Endodermal cell (in vitro differentiated cells): ENCODE data around the gene OAT. TPM values are rescaled to one million over a fixed set of nuclear protein-coding genes. Genes with fewer than 3 reads are reported as not detected.

Source experiments
- DNase-seq: peaks from one replicate; pipeline ENCODE4 v3.0.0-alpha.2; 2017
- H3K27ac ChIP-seq: 2 replicates; pipeline ENCODE4 v1.5.1; 2013; ENCODE audit warnings: mild to moderate bottlenecking, low read depth, low read length, moderate library complexity
- H3K27me3 ChIP-seq: 2 replicates; pipeline ENCODE4 v1.6.1; 2013; ENCODE audit warnings: mild to moderate bottlenecking, low read length, moderate library complexity; ENCODE audit not compliant: insufficient read depth, control insufficient read depth, poor library complexity, severe bottlenecking
- H3K36me3 ChIP-seq: 2 replicates; pipeline ENCODE4 v1.7.0; 2013; ENCODE audit warnings: mild to moderate bottlenecking, low read length, moderate library complexity; ENCODE audit not compliant: control insufficient read depth, insufficient read depth
- H3K4me1 ChIP-seq: one replicate; pipeline ENCODE4 v1.7.0; 2013; ENCODE audit warnings: low read length; ENCODE audit not compliant: control insufficient read depth, insufficient read depth
- H3K4me3 ChIP-seq: 2 replicates; pipeline ENCODE4 v1.5.1; 2013; ENCODE audit warnings: mild to moderate bottlenecking, low read length, moderate library complexity
- H3K9ac ChIP-seq: 2 replicates; pipeline ENCODE4 v1.6.1; 2013; ENCODE audit warnings: mild to moderate bottlenecking, low read length, moderate library complexity; ENCODE audit not compliant: poor library complexity, severe bottlenecking; ENCODE audit errors: extremely low read depth
- H3K9me3 ChIP-seq: 2 replicates; pipeline ENCODE4 v1.6.1; 2013; ENCODE audit warnings: mild to moderate bottlenecking, low read length, moderate library complexity; ENCODE audit not compliant: control insufficient read depth
- H3K27ac Mint-ChIP-seq: 2 replicates; pipeline ENCODE4 v1.8.0; 2020; ENCODE audit warnings: mixed read lengths
- H3K27me3 Mint-ChIP-seq: 2 replicates; pipeline ENCODE4 v1.8.0; 2021; ENCODE audit warnings: mild to moderate bottlenecking, mixed read lengths; ENCODE audit not compliant: insufficient read depth
- H3K36me3 Mint-ChIP-seq: 2 replicates; pipeline ENCODE4 v1.8.0; 2020; ENCODE audit warnings: low read depth, mixed read lengths
- H3K4me1 Mint-ChIP-seq: 2 replicates; pipeline ENCODE4 v1.8.0; 2020; ENCODE audit warnings: mixed read lengths
- H3K4me3 Mint-ChIP-seq: 2 replicates; pipeline ENCODE4 v1.8.0; 2020; ENCODE audit warnings: mild to moderate bottlenecking, moderate library complexity, mixed read lengths
- H3K9me3 Mint-ChIP-seq: 2 replicates; pipeline ENCODE4 v1.8.0; 2020; ENCODE audit warnings: mild to moderate bottlenecking, mixed read lengths
- WGBS, 2 experiments: methylation state at CpG; one replicate each; pipeline versions ENCODE4 v1.1.5 to v1.1.7; 2013; ENCODE audit warnings: missing lambda C conversion rate in 2 of 2, mixed read lengths in 1 of 2; ENCODE audit not compliant: insufficient coverage in 1 of 2, insufficient read length in 1 of 2; 5-methylcytosine and 5-hydroxymethylcytosine counted together
- total RNA-seq, 2 donors: library from RNA; stranded (reverse); fragmentation: NEBNext Ultra II Directional in 1 of 2; extraction: Animal tissue kit (Norgen Biotek cat#: 25700) in 1 of 2; gene quantifications; 2 replicates in 1 of 2; 3 replicates in 1 of 2; pipeline ENCODE4 v1.2.1, GENCODE V29; 2021
- TF ChIP-seq, protein P1 (sequence below): fragments of 200-600 bp; sonication (generic); conservative IDR thresholded peaks from 2 replicates; pipeline ENCODE4 v1.5.0; 2021; ENCODE audit warnings: antibody characterized with exemption, mild to moderate bottlenecking

The OAT gene
- total RNA-seq, 2 donors from 2014 or later = 58.6 to 71.6 TPM

DNA sequence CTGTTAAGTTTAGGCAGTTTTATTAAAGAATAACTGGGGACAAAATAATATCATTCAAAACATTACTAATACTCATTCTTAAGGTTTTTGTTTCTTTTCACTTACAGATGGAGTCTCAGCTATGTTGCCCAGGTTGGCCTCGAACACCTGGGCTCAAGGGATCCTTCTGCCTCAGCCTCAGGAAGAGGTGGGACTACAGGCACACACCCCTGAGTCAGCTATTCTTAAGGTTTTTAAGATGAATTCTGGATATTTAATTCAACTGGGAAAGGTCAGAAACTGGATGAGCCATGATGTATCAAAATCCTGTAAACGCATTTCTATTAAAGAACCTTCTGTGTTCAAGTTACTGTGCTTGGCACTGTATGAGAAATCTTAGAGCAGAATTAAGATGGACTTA, 3.5 kb downstream of the OAT start:
- peaks cover 18% of the 10 kb centered on the region for H3K4me1 Mint-ChIP-seq
- DNase-seq = no peak
- no peaks in the 10 kb centered on the region for H3K4me1 ChIP-seq
- H3K9me3 ChIP-seq = no peaks in the 10 kb centered on the region
- peaks cover 32% of the 10 kb centered on the region for H3K36me3 ChIP-seq
- TF ChIP-seq, protein P1, sequence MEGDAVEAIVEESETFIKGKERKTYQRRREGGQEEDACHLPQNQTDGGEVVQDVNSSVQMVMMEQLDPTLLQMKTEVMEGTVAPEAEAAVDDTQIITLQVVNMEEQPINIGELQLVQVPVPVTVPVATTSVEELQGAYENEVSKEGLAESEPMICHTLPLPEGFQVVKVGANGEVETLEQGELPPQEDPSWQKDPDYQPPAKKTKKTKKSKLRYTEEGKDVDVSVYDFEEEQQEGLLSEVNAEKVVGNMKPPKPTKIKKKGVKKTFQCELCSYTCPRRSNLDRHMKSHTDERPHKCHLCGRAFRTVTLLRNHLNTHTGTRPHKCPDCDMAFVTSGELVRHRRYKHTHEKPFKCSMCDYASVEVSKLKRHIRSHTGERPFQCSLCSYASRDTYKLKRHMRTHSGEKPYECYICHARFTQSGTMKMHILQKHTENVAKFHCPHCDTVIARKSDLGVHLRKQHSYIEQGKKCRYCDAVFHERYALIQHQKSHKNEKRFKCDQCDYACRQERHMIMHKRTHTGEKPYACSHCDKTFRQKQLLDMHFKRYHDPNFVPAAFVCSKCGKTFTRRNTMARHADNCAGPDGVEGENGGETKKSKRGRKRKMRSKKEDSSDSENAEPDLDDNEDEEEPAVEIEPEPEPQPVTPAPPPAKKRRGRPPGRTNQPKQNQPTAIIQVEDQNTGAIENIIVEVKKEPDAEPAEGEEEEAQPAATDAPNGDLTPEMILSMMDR = no peak
- 93 to 100% methylated on average over 1 to 2 of the region's 2 CpGs for WGBS, 2 experiments
- H3K36me3 Mint-ChIP-seq = peaks cover 12% of the 10 kb centered on the region
- H3K27ac Mint-ChIP-seq = no peak overlapping the region
- H3K27me3 Mint-ChIP-seq = peaks cover 10% of the 10 kb centered on the region
- H3K4me3 Mint-ChIP-seq = no peak overlapping the region
- no peak overlapping the region for H3K27ac ChIP-seq
- H3K9me3 Mint-ChIP-seq = no peaks in the 10 kb centered on the region
- H3K27me3 ChIP-seq = peaks cover 7% of the 10 kb centered on the region
- H3K9ac ChIP-seq = no peak overlapping the region
- no peak overlapping the region for H3K4me3 ChIP-seq

DNA sequence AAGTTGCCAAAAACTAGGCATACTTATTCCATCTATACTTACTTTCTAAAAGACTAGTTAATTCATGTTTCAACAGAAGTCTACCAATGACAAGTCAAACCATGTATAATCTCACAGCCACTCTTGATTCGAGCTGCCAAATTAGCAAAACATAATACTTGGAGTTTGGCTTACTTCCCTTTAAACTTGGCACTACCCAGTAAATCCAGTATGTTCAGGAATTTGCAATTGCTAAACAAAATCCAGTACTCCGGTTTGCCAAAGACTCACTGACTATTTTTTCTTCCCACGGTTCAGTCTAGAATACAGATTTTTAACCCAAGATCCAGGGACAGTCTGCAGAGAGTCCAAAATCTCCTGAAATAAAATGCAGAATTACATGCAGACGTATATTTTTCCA, 4.6 kb downstream of the OAT start:
- DNase-seq = no peak
- Mint-ChIP-seq H3K27me3 (no peaks in the 10 kb centered on the region), H3K27ac (no peak overlapping the region), H3K4me3 (no peak overlapping the region), H3K36me3 (peaks cover 12% of the 10 kb centered on the region), H3K9me3 (no peaks in the 10 kb centered on the region), H3K4me1 (peaks cover 17% of the 10 kb centered on the region)
- Histone ChIP-seq H3K36me3 (peaks cover 41% of the 10 kb centered on the region), H3K4me3 (no peak overlapping the region), H3K9me3 (no peaks in the 10 kb centered on the region), H3K27me3 (no peaks in the 10 kb centered on the region), H3K27ac (no peak overlapping the region), H3K4me1 (no peaks in the 10 kb centered on the region), H3K9ac (no peak overlapping the region)
- WGBS, 2 experiments = 90 to 93% methylated on average over 4 of the region's 4 CpGs
- TF ChIP-seq, protein P1 = no peak

DNA sequence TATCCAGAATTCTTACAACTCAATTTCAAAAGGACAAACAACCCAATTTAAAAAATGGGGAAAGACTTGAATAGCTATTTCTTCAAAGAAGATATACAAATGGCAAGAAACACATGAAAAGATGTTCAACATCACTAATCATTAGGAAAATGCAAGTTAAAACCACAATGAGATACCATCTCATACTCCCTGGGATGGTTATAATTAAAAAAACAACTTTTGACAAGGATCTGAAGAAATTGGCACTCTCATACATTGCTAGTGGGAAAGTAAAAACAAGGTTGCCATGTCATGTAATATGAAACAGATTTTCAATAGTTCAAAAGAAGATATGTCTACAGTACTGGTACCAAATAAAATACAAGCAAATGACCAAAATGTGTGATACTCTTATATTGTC, 9.0 kb downstream of the OAT start:
- H3K4me1 Mint-ChIP-seq = no peaks in the 10 kb centered on the region
- Histone ChIP-seq H3K9ac (no peak overlapping the region), H3K4me1 (no peaks in the 10 kb centered on the region), H3K9me3 (no peaks in the 10 kb centered on the region), H3K27ac (no peak overlapping the region), H3K27me3 (no peaks in the 10 kb centered on the region), H3K36me3 (peaks cover 76% of the 10 kb centered on the region), H3K4me3 (no peak overlapping the region)
- no peaks in the 10 kb centered on the region for H3K9me3 Mint-ChIP-seq
- H3K36me3 Mint-ChIP-seq = peaks cover 38% of the 10 kb centered on the region
- DNase-seq = no peak
- TF ChIP-seq, protein P1 = no peak
- no peak overlapping the region for H3K27ac Mint-ChIP-seq
- no peaks in the 10 kb centered on the region for H3K27me3 Mint-ChIP-seq
- no peak overlapping the region for H3K4me3 Mint-ChIP-seq
